Measurements from ENCODE around the gene MAPK9.
A peak's percentile ranks its signal among the peaks of the same experiment; 100 is the strongest.

MAPK9 gene

DNA sequence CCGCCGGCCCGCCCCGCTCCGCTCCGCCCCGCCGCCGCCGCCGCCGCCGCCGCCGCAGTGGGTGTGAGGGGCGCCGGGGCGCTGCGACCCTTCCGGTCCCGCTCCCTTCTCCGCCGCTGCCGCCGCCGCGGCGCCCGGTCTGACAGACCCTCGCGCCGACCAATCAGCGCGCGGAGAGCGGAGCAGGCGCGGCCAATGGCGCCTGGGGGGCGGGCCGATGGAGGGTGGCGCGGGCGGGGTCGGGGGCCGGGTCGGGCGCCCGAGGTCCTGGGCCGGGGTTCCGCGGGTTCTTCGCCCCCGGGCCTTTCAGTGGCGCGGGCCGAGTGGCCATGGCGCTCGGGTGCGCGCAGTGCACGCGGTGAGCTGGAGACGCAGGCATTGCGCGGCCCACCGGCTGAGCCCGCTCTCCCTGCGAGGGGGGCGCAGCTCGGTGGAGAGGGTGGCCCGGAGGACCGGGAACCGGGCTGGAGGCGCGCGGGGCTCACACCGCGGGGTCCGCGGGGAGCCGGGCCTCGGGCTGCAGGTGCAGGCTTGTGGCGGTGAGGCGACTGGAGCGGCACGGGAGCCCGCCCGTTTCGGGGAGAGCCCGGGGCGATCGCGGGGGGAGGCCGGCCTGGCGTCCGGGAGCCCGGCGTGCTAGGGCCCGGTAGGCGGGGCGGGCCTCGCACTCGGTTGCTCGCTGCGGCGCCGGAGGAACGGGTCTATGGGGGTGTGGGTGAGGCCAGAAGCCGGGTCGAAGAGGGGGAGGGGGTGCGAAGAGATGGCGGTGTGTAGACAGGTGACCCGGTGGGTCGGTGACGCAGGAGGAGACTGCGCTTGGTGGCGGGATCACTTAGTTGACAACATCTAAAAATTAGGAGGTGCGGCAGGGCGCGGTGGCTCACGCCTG, at the start of gene MAPK9:
MAPK9 (minus strand) TSS at position 141 of the 889 bp plus-strand sequence. CDS start 11,522 bp downstream, outside the sequence.
- DNase-seq (ENCODE audit: low read depth) = peak; percentile 86

DNA sequence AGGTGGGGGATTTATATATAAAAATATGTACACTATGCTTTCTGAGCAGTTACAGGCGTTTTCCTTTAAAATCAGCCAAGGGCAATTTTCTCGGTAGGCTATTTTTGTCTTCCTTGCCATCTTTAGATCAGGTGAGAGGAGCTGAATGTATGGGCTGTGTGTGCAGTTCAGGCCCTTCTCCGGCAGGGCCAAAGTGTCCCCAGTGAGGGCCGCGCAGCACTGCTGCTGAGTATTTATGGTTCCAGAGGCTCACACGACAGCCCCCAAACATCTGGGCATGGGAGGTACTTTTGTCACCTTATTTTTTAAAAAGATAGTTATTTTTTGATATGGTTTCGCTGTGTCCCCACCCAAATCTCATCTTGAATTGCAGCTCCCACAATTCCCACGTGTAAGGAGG, 49.7 kb upstream of the MAPK9 start:
- DNase-seq (ENCODE audit: low read depth) = no peak

DNA sequence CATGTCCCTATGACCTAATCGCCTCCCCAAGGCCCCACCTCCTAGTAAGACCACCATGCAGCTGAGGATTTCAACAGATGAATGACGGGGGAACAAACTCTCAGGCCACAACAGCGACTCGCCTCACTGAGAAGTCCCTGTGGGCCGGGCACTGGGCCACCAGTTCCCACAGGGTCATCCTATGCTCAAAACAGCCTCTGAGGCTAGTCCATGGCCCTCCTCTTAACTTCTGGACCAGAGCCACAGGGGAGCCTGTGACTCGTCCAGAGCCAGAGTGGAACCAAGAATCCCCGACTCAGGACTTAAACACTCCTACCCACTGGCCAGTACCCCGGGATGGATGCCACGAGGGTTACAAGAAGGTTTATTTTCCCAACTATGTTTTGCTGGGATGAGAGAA, 49.0 kb upstream of the MAPK9 start:
- peak; percentile 27 for DNase-seq (ENCODE audit: low read depth)

DNA sequence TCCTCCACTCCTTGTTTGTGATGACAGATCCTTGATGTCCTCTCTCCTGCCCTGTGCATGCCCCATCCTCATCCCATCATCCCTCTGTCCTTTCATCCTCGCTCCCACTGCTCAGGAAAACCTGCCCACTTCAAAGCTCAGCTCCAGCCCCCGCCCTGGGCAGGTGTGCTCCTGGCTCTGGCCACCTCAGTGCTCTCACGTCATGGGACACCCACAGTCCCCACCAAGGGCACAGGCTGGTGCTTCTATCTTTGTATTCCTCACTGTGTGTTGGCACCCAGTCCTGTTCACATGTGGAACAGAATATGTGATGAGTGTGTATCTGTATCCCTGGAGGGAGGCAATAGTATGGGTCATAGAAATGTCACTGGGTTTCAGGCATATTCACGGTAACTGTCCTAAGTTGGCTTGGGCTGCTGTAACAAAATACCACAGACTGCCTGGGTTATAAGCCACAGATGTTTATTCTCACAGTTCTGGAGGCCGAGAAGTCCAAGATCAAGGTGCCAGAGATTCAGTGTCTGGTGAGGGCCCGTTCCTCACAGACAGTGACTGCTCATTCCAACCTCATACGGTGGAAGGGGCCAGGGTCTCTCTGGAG, 47.8 kb upstream of the MAPK9 start:
- DNase-seq (ENCODE audit: low read depth) = no peak

DNA sequence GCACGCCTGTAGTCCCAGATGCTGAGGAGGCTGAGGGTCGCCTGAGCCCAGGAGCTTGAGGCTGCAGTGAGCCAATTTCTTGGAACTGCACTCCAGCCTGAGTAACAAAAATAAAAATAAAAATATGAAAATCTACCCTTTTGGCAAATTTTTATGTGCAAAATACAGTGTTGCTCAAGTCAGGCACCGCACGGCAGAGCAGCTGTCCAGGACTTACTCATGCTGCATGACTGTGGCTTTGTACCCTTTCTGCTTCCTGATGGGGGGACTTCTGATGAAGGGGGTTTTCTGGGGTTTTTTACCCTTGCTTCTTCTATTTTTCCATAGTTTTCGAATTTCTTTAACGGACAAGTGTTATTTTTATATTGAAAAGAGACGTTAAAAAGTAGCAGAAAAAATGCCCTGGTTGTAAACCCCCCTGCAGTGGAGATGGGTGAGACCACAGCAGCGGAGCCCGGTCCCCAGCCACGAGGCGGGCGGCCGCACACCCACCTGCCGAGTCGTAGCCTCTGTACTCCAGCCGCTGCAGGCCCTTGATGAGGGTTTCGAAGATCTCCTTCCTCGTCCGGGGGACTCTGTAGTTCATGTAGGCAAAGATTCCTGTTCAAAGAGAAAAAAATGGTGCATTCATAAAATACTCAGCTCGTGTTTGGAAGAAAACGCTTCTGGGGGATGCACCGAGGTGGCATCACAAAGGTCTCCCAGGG, 46.3 kb upstream of the MAPK9 start:
- DNase-seq (ENCODE audit: low read depth) = no peak

DNA sequence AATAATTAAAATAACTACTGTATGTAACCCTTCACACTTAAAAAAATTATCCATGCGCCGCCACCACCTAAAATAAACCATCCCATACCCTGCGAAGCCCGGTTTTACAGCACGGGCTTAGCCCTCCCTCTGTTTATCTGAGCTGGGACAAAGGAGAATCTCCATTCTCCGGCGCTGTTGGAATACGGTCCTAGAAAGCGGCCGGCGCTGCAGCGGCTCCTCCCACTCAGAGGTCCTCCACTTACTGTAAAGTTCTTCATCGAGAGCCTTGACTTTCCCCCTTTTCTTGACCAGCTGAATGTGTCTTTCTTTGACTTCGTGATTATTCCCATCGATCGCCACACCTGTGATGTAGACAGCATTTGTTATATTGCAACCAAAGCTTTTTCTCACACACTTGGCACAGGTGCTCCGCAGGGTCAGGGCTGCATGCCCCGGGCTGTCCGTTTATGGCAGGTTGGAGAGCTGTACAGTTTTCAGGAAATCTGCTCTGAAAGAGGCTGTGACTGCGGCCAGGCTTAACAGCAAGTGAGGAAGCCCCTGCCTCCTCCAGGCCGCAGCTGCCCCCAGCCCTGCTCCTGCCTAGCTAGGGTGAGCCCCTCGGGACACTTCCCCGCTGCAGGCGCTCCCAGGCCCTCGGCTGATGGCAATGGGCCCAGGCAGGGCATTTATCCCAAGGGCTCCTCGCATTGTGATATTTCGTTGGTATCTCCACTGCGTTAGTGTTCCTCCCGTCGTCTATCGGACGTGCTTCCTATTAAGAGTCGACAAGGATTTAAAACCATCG, 44.5 kb upstream of the MAPK9 start:
- no peak for DNase-seq (ENCODE audit: low read depth)

DNA sequence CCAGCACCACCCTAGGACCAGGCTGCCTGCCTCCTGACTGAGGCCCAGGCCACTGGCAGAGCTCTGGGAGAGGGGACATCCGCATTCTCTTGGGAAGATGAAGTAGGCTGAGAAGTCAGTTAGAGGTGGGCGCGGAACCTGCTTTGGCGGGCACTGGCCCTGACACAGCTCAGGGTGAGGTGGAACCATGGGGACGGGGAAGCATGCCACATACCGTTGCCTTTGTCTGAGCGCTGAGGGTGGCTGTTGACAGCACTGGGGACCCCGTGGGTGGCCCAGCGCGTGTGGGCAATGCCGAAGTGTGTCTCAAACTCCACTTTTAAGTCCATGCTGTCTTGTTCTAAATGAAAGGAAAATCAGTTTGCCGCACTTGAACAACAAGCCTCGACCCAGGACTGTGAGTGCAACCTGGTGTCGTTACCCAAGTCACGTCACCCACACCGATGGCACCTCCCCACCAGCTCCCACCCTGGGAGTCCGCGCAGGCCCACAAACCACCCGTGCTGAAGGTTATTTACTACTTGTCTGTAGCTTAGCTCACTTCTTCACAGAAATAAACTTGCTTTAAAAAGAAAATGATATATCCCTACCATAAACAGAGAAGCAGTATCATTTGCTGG, 43.8 kb upstream of the MAPK9 start:
- DNase-seq (ENCODE audit: low read depth) = no peak

DNA sequence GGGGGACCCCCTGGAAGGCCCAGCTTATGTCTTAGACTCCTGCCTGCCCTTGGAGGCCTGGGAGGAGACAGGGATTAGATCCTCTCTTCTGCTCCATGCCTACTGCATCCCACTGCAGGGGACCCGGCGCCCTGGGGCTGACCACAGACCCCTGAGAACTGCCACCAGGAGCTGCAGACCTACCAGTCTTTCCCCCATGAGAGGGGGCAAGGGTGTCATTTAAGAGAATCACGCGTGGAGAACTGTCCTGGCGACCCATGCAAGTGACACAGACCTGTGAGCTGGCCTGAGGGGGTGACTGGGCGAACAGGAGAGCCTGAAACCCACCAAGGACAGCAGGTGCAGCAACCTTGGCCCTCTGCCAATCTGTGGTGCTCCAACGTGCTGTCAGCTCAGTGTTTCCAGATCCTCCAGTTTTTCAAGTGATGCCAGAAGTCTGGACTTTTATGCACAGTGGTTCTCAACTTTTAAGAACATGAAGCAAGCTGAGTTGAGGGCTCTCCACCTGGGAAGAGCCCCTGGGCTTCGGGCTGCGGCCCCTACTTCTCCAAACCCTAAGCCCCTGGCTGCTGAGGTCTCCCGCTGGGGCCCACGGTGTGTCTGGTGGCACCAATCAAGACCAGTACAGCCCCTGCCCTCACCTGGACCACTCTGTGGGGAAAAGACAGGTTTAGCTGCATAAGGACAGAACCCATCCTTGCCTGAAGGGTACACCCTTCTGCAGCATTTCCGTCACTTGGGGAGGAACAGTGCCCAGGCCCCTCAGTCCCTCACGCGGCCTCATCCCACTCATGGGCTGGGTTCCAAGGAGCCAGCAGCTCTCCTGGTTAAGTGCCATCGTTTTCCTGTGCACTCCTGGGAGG, 43.1 kb upstream of the MAPK9 start:
- no peak for DNase-seq (ENCODE audit: low read depth)

DNA sequence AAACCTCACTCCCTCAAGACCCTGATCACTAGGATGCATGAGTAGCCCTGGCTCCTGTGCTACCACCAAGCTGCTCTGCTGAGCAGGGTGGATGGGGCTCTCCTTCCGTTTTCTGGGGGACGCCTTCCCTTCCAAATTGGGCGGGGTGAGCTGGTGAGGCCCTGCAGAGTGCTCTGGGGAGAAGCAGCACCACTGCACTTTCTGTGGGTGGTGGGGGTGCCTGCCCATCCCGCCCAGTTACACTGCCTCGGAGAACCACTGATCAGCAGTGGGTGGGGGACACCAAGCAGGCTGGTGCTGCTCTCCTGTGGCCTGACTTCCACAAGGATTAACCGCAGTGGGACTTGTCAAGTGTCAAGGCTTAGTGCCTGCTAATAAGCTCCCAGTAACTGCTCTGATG, 42.3 kb upstream of the MAPK9 start:
- no peak for DNase-seq (ENCODE audit: low read depth)

DNA sequence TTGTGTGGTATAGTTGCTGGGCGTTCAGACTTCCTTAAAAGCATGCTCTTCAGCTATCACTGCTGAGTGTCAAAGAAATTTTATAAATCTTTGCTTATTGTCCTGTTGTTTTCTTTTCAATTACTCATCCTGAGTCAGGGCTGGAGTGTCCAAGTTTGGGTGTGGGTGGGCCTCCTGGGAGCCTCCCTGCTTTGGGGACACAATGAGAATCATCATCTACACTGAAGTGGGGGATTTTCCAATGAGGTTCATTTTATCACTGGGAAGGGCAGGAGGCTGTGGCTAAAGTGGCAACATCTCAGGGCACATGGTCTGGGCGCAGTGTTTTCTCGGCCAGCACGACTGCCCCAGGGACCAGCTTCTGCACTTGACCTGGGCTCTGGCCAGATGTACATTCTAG, 41.8 kb upstream of the MAPK9 start:
- peak; percentile 80 for DNase-seq (ENCODE audit: low read depth)

DNA sequence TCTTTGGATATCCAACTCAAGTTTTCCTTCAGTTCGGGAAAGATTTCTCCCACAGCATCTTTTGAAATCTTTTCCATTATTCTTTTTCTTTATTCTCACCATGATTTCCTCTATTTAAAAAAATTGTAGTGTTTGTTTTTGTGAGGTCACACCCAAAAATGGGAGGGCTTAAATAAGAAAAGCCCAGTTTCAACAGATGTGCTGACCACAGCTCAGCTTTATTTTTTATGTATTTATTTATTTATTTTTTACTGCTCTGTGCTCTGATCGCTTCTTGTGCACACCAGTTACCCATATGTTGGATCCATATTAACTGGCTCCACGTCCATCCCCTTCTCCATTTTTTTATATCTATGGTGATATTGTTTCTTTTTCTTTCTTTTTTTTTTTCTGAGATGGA, 41.0 kb upstream of the MAPK9 start:
- DNase-seq (ENCODE audit: low read depth) = no peak

DNA sequence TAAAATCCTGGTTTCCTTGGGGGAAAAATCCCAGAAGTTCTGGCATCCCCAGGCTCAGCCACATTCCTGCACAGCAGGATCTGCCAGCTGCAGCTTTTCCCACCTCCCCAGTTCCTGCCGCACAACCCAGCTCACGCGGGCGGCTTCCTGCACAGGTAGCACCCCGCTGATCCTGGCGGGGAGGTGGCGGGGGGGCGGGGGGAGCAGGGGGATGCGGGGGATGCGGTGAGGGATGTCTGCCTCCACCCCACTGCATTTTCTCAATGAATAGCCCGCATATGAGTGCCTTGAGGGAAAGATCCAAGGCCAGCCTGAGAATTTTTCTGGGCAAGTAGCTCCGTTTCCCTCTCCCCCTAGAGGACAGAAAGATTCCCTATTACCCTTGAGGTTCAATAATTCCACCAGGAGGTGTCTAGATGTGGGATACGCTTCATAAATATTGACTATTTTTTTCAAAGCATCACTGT, 40.2 kb upstream of the MAPK9 start:
- peak; percentile 45 for DNase-seq (ENCODE audit: low read depth)

DNA sequence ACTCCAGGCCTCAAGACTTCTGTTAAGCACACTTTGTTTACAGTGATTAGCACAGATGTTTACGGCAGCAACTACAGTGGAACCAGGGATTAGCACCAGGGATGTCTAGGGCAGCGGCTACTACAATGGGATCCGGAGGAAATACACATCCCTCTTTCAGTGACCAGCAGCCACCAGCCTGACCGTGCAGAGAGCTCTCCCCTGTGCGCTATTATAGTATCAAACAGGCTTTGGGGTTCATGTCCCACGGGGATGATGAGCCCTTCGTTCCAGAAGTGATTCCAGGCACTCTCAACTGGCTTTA, 39.7 kb upstream of the MAPK9 start:
- DNase-seq (ENCODE audit: low read depth) = no peak

DNA sequence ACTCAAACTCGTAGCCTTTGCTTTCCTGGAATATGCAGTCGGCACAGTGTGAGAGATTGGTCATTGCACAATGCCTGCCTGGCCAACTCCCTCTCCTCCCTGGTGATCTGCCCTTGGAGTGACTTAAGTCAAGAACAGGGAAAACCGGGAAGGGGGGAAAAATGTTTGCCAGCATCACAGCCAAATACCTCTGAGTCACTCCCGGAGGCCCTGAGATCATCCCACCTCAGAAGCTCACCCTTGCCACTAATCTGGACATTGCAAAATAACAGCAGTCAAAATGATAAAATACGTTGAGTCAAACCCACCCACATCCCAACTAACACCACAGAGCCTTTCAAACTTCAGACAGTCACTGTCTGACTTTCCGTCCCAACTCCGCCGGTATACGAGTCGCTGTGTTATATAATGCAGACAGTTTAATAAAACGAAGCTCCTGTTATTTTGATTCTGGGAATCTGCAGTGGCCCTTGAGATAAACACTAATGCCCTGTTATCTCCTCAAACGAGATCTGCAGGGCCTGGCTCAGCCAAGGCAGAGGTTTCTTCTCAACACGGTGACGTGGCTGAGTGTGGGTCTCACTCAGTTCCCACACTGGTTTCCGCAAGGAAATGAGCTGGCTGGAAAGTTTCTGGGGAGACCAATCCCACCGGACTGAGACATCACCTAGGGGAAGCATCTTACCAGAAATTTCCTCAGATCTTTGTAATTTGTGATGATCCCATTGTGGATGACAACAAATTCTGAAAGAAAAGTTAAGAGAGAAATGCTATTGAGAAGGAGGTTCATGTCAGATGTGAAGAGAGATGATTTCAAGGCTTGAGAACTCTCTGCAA, 39.1 kb upstream of the MAPK9 start:
- peak; percentile 92 for DNase-seq (ENCODE audit: low read depth)

DNA sequence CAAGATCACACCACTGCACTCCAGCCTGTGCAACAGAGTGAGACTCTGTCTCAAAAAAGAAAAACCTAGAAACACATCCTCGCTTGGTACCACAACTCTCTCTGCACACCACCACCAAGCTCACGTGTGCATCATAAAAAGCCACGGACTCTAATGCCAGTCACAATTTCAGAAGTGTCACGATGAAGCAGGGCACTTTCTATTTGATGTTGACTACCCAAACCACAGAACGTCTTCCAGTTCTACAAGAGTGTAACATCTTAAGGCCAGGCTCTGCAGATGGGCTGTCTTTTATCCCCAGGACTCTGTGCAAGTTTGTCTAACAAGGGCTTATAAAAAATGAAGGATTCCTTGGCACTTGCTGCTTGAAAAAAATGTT, 38.4 kb upstream of the MAPK9 start:
- no peak for DNase-seq (ENCODE audit: low read depth)

DNA sequence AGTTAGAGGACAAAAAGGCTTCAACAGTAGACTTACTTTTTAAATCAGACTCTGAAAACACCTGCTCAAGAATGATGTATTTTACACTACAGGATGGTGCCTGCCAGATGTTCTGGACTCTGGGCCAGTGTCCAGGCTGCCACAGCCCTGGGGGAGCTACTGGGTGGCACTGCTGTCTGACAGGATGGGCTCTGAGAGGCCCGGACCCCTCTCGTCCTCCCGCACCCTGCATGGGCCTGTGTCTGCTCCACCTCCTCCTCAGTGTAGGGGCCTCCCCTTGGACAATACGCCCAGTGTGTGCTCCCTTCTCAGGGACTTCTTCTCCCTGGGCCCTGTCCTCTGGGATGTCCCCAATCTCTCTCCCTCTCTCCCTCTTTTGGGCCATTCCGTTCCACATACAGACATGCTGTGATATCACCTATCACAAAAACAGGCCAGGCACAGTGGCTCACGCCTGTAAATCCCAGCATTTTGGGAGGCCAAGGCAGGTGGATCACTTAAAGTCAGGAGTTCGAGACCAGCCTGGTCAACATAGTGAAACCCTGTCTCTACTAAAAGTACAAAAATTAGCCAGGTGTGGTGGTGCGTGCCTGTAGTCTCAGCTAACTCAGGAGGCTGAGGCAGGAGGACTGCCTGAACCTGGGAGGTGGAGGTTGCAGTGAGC, 37.9 kb upstream of the MAPK9 start:
- DNase-seq (ENCODE audit: low read depth) = no peak

DNA sequence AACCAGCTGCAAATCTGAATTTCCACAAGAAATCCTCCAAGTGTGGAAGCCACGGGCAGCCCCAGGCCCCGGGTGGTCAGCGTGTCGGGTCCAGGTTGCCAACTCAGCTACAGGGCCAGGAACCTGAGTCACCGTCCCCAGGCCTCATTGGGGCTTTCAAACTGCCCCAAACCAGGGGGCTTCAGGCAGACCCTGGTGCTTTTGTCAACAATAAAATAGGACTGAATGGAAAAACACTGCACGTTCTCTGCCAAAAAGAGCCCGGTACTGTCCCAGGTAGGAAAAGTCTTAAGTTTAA, 37.2 kb upstream of the MAPK9 start:
- no peak for DNase-seq (ENCODE audit: low read depth)

DNA sequence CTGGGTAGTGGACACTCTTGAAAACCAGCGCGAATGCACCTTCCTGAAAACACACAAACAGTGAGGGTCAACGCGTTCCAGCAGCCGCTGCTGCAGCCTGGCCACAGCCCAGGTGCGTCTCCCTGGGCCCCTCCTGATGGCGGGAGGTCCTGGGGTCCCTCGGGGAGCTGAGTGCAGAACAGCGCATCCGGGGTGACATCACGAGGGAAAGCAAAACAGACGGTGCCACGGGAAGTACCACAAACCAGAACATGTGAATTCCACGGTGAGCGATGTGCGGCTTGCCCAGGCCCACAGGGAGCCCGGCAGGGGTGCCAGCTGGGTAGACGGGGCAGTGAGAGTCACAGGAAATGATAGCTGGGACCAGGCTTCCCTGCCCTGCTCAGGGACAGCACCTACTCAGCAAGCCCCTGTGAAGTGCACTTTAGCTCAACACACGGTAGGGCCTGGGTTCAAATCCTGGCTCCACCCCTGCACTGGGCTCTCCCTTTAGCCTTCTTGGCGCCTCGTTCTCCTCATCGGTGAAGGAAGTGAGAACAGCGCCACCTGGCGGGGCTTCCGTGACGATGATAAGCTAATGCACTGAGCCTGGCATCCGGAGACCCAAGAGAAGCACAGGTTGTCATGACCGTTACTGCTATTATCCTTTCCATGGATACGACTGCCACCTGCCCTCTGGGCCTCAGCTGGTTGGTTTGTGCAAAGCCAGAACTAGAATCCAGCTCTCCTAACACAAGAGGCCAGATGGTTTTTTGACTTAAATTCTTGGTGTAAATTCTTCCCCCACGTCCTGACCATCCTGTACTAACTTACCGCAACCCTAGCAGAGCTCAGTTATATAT, 36.6 kb upstream of the MAPK9 start:
- DNase-seq (ENCODE audit: low read depth) = peak; percentile 81
